GM18519 (cell line): ENCODE data around the gene ARIH1.
"Not testable (repeated sequence)": the region's sequence is repeated elsewhere in the genome, so short reads cannot be mapped to it uniquely, and the experiment has no call there.

Experiments
- ATAC-seq: cut with Tn5 transposase; IDR thresholded peaks from one replicate; pipeline ENCODE4 v1.9.1; 2021; ENCODE audit warnings: mild to moderate bottlenecking, moderate library complexity; ENCODE audit not compliant: unreplicated experiment, low FRiP score

ARIH1 gene

GRCh38 chr15:72473614-72474465, at the start of gene ARIH1:
Gene ARIH1, plus strand, starts transcription at chr15:72474330. Its CDS starts 310 bp downstream, at chr15:72474640.
- ATAC-seq = peak; percentile 47

- ATAC-seq = no peak
Measured at GRCh38 chr15:72426753-72427152, 47.4 kb upstream of the ARIH1 start.

GRCh38 chr15:72437650-72438316, 36.3 kb upstream of the ARIH1 start:
- ATAC-seq = no peak

GRCh38 chr15:72442848-72443247, 31.3 kb upstream of the ARIH1 start:
- not testable (repeated sequence) for ATAC-seq

- ATAC-seq = no peak
Measured at GRCh38 chr15:72445426-72445825, 28.7 kb upstream of the ARIH1 start.

- no peak for ATAC-seq
Measured at GRCh38 chr15:72450805-72451204, 23.3 kb upstream of the ARIH1 start.

- no peak for ATAC-seq
Measured at GRCh38 chr15:72451224-72451623, 22.9 kb upstream of the ARIH1 start.

GRCh38 chr15:72456684-72457083, 17.4 kb upstream of the ARIH1 start:
- ATAC-seq = no peak

- ATAC-seq = no peak
Measured at GRCh38 chr15:72460402-72460801, 13.7 kb upstream of the ARIH1 start.

GRCh38 chr15:72463702-72464101, 10.4 kb upstream of the ARIH1 start:
- ATAC-seq = no peak

GRCh38 chr15:72464251-72464650, 9.9 kb upstream of the ARIH1 start:
- ATAC-seq = no peak

GRCh38 chr15:72468103-72468502, 6.0 kb upstream of the ARIH1 start:
- no peak for ATAC-seq

GRCh38 chr15:72472992-72473610, 1.0 kb upstream of the ARIH1 start:
- no peak for ATAC-seq

- ATAC-seq = no peak
Measured at GRCh38 chr15:72474466-72474911, 359 bp downstream of the ARIH1 start.

- no peak for ATAC-seq
Measured at GRCh38 chr15:72474912-72475628, 940 bp downstream of the ARIH1 start.

GRCh38 chr15:72475674-72476073, 1.5 kb downstream of the ARIH1 start:
- ATAC-seq = no peak

- ATAC-seq = not testable (repeated sequence)
Measured at GRCh38 chr15:72476330-72476729, 2.2 kb downstream of the ARIH1 start.

GRCh38 chr15:72481015-72481659, 7.0 kb downstream of the ARIH1 start:
- ATAC-seq = no peak

GRCh38 chr15:72482275-72482674, 8.1 kb downstream of the ARIH1 start:
- no peak for ATAC-seq

- no peak for ATAC-seq
Measured at GRCh38 chr15:72483279-72483678, 9.1 kb downstream of the ARIH1 start.
